Mesendoderm (in vitro differentiated cells): ENCODE data around the gene CHMP4B.

Experiments
- DNase-seq: peaks from one replicate; pipeline ENCODE4 v3.0.0; 2013
- H2AK5ac ChIP-seq: 2 replicates; pipeline ENCODE4 v1.6.1; 2013; ENCODE audit warnings: low read length, inconsistent platforms
- H2BK120ac ChIP-seq: 2 replicates; pipeline ENCODE4 v1.6.1; 2013; ENCODE audit warnings: low read depth, mild to moderate bottlenecking, low read length, moderate library complexity, mixed read lengths
- H2BK15ac ChIP-seq: replicated peaks from 2 replicates; pipeline ENCODE4 v1.6.1; 2013; ENCODE audit warnings: low read depth, mild to moderate bottlenecking, moderate library complexity
- H2BK5ac ChIP-seq: 2 replicates; pipeline ENCODE4 v1.6.1; 2013; ENCODE audit warnings: low read length, inconsistent platforms
- H3K18ac ChIP-seq: 2 replicates; pipeline ENCODE4 v1.6.1; 2013; ENCODE audit warnings: mild to moderate bottlenecking, low read length, mixed read lengths
- H3K23ac ChIP-seq: one replicate; pipeline ENCODE4 v1.6.1; 2013; ENCODE audit warnings: low read length
- H3K27ac ChIP-seq: 2 replicates; pipeline ENCODE4 v1.5.1; 2013; ENCODE audit warnings: low read depth, mild to moderate bottlenecking, inconsistent platforms, low read length, moderate library complexity
- H3K27me3 ChIP-seq: 2 replicates; pipeline ENCODE4 v1.6.1; 2013; ENCODE audit warnings: low read length, control low read depth, mild to moderate bottlenecking, inconsistent platforms; ENCODE audit not compliant: insufficient read depth, poor library complexity
- H3K36me3 ChIP-seq: 2 replicates; pipeline ENCODE4 v1.6.1; 2013; ENCODE audit warnings: low read length, inconsistent platforms; ENCODE audit not compliant: control insufficient read depth, insufficient read depth
- H3K4ac ChIP-seq: one replicate; pipeline ENCODE4 v1.6.1; 2013; ENCODE audit warnings: low read depth, mild to moderate bottlenecking, low read length, moderate library complexity
- H3K4me1 ChIP-seq: 2 replicates; pipeline ENCODE4 v1.6.1; 2013; ENCODE audit warnings: low read depth, low read length, inconsistent platforms; ENCODE audit not compliant: control insufficient read depth
- H3K4me2 ChIP-seq: 2 replicates; pipeline ENCODE4 v1.6.1; 2013; ENCODE audit warnings: low read length
- H3K4me3 ChIP-seq: 2 replicates; pipeline ENCODE4 v1.5.1; 2013; ENCODE audit warnings: mild to moderate bottlenecking, low read length
- H3K56ac ChIP-seq: one replicate; pipeline ENCODE4 v1.6.1; 2013; ENCODE audit warnings: low read length
- H3K79me1 ChIP-seq: 2 replicates; pipeline ENCODE4 v1.6.1; 2013; ENCODE audit warnings: low read length, inconsistent platforms
- H3K79me2 ChIP-seq: 2 replicates; pipeline ENCODE4 v1.6.1; 2013; ENCODE audit warnings: mild to moderate bottlenecking, low read length; ENCODE audit not compliant: control insufficient read depth, insufficient read depth
- H3K9ac ChIP-seq: 2 replicates; pipeline ENCODE4 v1.6.1; 2013; ENCODE audit warnings: low read length, inconsistent platforms
- H4K5ac ChIP-seq: one replicate; pipeline ENCODE4 v1.6.1; 2013; ENCODE audit warnings: low read length
- H4K8ac ChIP-seq: one replicate; pipeline ENCODE4 v1.6.1; 2013; ENCODE audit warnings: low read depth, mild to moderate bottlenecking, control low read depth, low read length, moderate library complexity
- WGBS: extraction: QIAGEN DNeasy Blood & Tissue Kit; methylation state at CpG from one replicate; pipeline ENCODE4 v1.1.7; 2013; ENCODE audit warnings: low lambda C conversion rate, missing lambda C conversion rate; ENCODE audit not compliant: insufficient coverage; ENCODE audit errors: extremely low coverage; 5-methylcytosine and 5-hydroxymethylcytosine counted together

The CHMP4B gene

GRCh38 chr20:33875534-33876026 is 64.4 kb downstream of the CHMP4B start:
- Histone ChIP-seq H4K5ac (no peak overlapping the region), H2BK15ac (no peak overlapping the region), H2BK5ac (no peak overlapping the region), H3K79me2 (no peaks in the 10 kb centered on the region), H3K56ac (no peak overlapping the region), H3K4ac (no peak overlapping the region), H3K18ac (no peak overlapping the region), H3K36me3 (no peaks in the 10 kb centered on the region), H4K8ac (no peak overlapping the region), H3K27ac (no peak overlapping the region), H3K4me1 (peaks cover 2% of the 10 kb centered on the region), H2BK120ac (no peak overlapping the region), H3K4me2 (no peak overlapping the region), H3K27me3 (no peaks in the 10 kb centered on the region), H3K79me1 (no peaks in the 10 kb centered on the region), H2AK5ac (no peak overlapping the region), H3K9ac (no peak overlapping the region), H3K23ac (no peak overlapping the region), H3K4me3 (no peak overlapping the region)
- DNase-seq, result no peak
- WGBS, result no CpG with 5 or more reads among the region's 6 CpGs

- H3K4me3 ChIP-seq, result no peak overlapping the region
- H4K5ac ChIP-seq, result no peak overlapping the region
- H3K4me1 ChIP-seq, result no peaks in the 10 kb centered on the region
- H2BK120ac ChIP-seq, result no peak overlapping the region
- no peak overlapping the region for H2BK15ac ChIP-seq
- no peaks in the 10 kb centered on the region for H3K36me3 ChIP-seq
- no peaks in the 10 kb centered on the region for H3K79me1 ChIP-seq
- H3K4ac ChIP-seq, result no peak overlapping the region
- H3K4me2 ChIP-seq, result no peak overlapping the region
- no peaks in the 10 kb centered on the region for H3K27me3 ChIP-seq
- no peak overlapping the region for H3K23ac ChIP-seq
- H3K18ac ChIP-seq, result no peak overlapping the region
- no peak overlapping the region for H3K56ac ChIP-seq
- H3K27ac ChIP-seq, result no peak overlapping the region
- DNase-seq, result no peak
- H2AK5ac ChIP-seq, result no peak overlapping the region
- H3K79me2 ChIP-seq, result no peaks in the 10 kb centered on the region
- no peak overlapping the region for H2BK5ac ChIP-seq
- H4K8ac ChIP-seq, result no peak overlapping the region
- no CpG with 5 or more reads among the region's 2 CpGs for WGBS
- no peak overlapping the region for H3K9ac ChIP-seq
Measured at GRCh38 chr20:33878583-33878982, 67.4 kb downstream of the CHMP4B start.

GRCh38 chr20:33880396-33880795 is 69.2 kb downstream of the CHMP4B start:
- no peak overlapping the region for H3K18ac ChIP-seq
- H2AK5ac ChIP-seq, result no peak overlapping the region
- no peak overlapping the region for H3K23ac ChIP-seq
- no peak overlapping the region for H4K5ac ChIP-seq
- no peaks in the 10 kb centered on the region for H3K79me1 ChIP-seq
- no peak overlapping the region for H3K27ac ChIP-seq
- no peak overlapping the region for H2BK120ac ChIP-seq
- WGBS, result no CpG with 5 or more reads among the region's 4 CpGs
- no peaks in the 10 kb centered on the region for H3K79me2 ChIP-seq
- H2BK5ac ChIP-seq, result no peak overlapping the region
- no peak overlapping the region for H3K56ac ChIP-seq
- no peaks in the 10 kb centered on the region for H3K4me1 ChIP-seq
- H3K4ac ChIP-seq, result no peak overlapping the region
- no peak overlapping the region for H3K9ac ChIP-seq
- H3K27me3 ChIP-seq, result no peaks in the 10 kb centered on the region
- no peak overlapping the region for H2BK15ac ChIP-seq
- no peak overlapping the region for H3K4me3 ChIP-seq
- H3K4me2 ChIP-seq, result no peak overlapping the region
- DNase-seq, result no peak
- no peaks in the 10 kb centered on the region for H3K36me3 ChIP-seq
- no peak overlapping the region for H4K8ac ChIP-seq

- Histone ChIP-seq H3K79me2 (no peaks in the 10 kb centered on the region), H2AK5ac (no peak overlapping the region), H3K4me1 (no peaks in the 10 kb centered on the region), H4K8ac (no peak overlapping the region), H3K27ac (no peak overlapping the region), H3K9ac (no peak overlapping the region), H3K56ac (no peak overlapping the region), H3K4me3 (no peak overlapping the region), H3K4me2 (no peak overlapping the region), H3K4ac (no peak overlapping the region), H2BK120ac (no peak overlapping the region), H3K23ac (no peak overlapping the region), H4K5ac (no peak overlapping the region), H3K79me1 (no peaks in the 10 kb centered on the region), H2BK5ac (no peak overlapping the region), H3K18ac (no peak overlapping the region), H3K36me3 (no peaks in the 10 kb centered on the region), H3K27me3 (no peaks in the 10 kb centered on the region), H2BK15ac (no peak overlapping the region)
- DNase-seq, result no peak
- WGBS, result no CpG with 5 or more reads among the region's 6 CpGs
Measured at GRCh38 chr20:33881989-33882388, 70.8 kb downstream of the CHMP4B start.

- no peak overlapping the region for H3K4ac ChIP-seq
- no peaks in the 10 kb centered on the region for H3K36me3 ChIP-seq
- no peak overlapping the region for H3K23ac ChIP-seq
- H2AK5ac ChIP-seq, result no peak overlapping the region
- H3K4me2 ChIP-seq, result no peak overlapping the region
- no peak for DNase-seq
- H3K18ac ChIP-seq, result no peak overlapping the region
- no peak overlapping the region for H4K5ac ChIP-seq
- no peak overlapping the region for H2BK120ac ChIP-seq
- no peaks in the 10 kb centered on the region for H3K27me3 ChIP-seq
- H3K4me1 ChIP-seq, result no peaks in the 10 kb centered on the region
- H3K56ac ChIP-seq, result no peak overlapping the region
- H3K9ac ChIP-seq, result no peak overlapping the region
- H3K27ac ChIP-seq, result no peak overlapping the region
- no peaks in the 10 kb centered on the region for H3K79me2 ChIP-seq
- H3K4me3 ChIP-seq, result no peak overlapping the region
- WGBS, result no CpG with 5 or more reads among the region's 10 CpGs
- no peak overlapping the region for H4K8ac ChIP-seq
- no peaks in the 10 kb centered on the region for H3K79me1 ChIP-seq
- no peak overlapping the region for H2BK15ac ChIP-seq
- no peak overlapping the region for H2BK5ac ChIP-seq
Measured at GRCh38 chr20:33882481-33882880, 71.3 kb downstream of the CHMP4B start.

- no peaks in the 10 kb centered on the region for H3K79me1 ChIP-seq
- H3K79me2 ChIP-seq, result no peaks in the 10 kb centered on the region
- no peaks in the 10 kb centered on the region for H3K4me1 ChIP-seq
- DNase-seq, result no peak
- no peak overlapping the region for H3K4me3 ChIP-seq
- H4K5ac ChIP-seq, result no peak overlapping the region
- H2AK5ac ChIP-seq, result no peak overlapping the region
- no peak overlapping the region for H3K9ac ChIP-seq
- no peak overlapping the region for H4K8ac ChIP-seq
- no peaks in the 10 kb centered on the region for H3K36me3 ChIP-seq
- no peak overlapping the region for H3K23ac ChIP-seq
- no peak overlapping the region for H3K4me2 ChIP-seq
- no peak overlapping the region for H2BK5ac ChIP-seq
- H3K27ac ChIP-seq, result no peak overlapping the region
- H2BK15ac ChIP-seq, result no peak overlapping the region
- H2BK120ac ChIP-seq, result no peak overlapping the region
- H3K56ac ChIP-seq, result no peak overlapping the region
- no peak overlapping the region for H3K18ac ChIP-seq
- no peak overlapping the region for H3K4ac ChIP-seq
- WGBS, result no CpG with 5 or more reads among the region's 6 CpGs
- no peaks in the 10 kb centered on the region for H3K27me3 ChIP-seq
Measured at GRCh38 chr20:33883164-33883563, 72.0 kb downstream of the CHMP4B start.
